Measurements from ENCODE around the gene TPI1. TPM values are rescaled to one million over a fixed set of nuclear protein-coding genes. Genes with fewer than 3 reads are reported as not detected.

Gene TPI1
- total RNA-seq, 4 donors from 2014 or later, result 265 to 558 (median 432) TPM

DNA sequence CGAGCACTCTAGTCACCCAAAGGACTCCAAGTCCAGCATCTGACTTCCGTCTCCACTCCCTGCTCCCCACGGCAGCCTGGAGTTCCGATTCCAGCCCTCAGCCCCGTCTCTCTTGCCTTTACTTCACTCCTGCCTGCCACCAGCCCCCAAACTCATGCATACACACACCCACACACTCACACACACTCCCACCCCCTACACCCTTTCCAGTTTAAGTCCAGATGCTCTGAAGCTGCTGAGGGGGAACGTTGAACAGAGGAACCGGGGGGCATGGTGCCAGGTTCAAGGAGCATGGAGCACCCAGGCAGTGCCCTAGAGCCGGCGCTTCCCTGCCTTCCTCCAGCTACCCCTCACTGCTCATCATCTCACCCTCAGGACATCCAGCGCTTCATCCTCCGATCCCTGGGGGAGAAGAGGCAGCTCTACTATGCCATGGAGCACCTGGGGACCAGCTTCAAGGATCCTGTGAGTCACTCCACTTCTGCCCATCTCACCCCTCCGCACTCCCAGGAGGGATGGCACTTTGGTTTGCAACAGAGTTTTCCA, 35.8 kb upstream of the TPI1 start:
- no peak overlapping the region for H3K4me3 ChIP-seq (ENCODE audit: low read depth, poor library complexity, severe bottlenecking)
- TF ChIP-seq POLR2A (IDR thresholded peaks at IDR 0.05), result no peak
- TF ChIP-seq, protein P1, sequence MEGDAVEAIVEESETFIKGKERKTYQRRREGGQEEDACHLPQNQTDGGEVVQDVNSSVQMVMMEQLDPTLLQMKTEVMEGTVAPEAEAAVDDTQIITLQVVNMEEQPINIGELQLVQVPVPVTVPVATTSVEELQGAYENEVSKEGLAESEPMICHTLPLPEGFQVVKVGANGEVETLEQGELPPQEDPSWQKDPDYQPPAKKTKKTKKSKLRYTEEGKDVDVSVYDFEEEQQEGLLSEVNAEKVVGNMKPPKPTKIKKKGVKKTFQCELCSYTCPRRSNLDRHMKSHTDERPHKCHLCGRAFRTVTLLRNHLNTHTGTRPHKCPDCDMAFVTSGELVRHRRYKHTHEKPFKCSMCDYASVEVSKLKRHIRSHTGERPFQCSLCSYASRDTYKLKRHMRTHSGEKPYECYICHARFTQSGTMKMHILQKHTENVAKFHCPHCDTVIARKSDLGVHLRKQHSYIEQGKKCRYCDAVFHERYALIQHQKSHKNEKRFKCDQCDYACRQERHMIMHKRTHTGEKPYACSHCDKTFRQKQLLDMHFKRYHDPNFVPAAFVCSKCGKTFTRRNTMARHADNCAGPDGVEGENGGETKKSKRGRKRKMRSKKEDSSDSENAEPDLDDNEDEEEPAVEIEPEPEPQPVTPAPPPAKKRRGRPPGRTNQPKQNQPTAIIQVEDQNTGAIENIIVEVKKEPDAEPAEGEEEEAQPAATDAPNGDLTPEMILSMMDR (IDR thresholded peaks at IDR 0.05), result no peak
- 84 to 93% methylated on average over 12 of the region's 12 CpGs for WGBS, 2 donors
- intact Hi-C loops (cut with DNase I; ENCODE audit: low total_unique reads), result no loop called here
- no peak for DNase-seq (ENCODE audit: low spot score in 2 of 2)

DNA sequence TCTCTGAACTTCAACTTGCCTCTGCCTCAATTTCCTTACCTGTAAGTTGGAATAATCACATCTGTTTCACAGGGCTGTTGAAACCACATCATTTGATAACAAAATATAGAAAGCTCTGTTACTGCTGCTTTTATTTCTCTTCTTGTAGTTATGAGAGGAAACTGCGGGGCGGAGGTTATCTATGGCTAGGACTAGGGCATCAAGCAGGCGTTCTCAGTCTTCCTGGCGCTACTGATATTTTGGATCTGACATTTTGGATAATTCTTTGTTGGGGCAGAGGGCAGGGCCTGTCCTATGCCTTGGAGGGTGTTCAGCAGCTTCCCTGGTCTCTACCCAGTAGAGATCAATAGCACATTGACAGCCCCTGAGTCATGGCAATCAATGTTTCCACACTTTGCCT, 35.2 kb upstream of the TPI1 start:
- DNase-seq (ENCODE audit: low spot score in 2 of 2), result no peak
- intact Hi-C loops (cut with DNase I; ENCODE audit: low total_unique reads), result no loop called here
- 89 to 95% methylated on average over 4 of the region's 4 CpGs for WGBS, 2 donors

GRCh38 chr12:6833189-6833890, 34.0 kb upstream of the TPI1 start:
- WGBS, 2 donors, result 82 to 88% methylated on average over 4 to 6 of the region's 6 CpGs

More for the DNA sequence above, 35.2 kb upstream of the TPI1 start:
- no peak overlapping the region for H3K4me3 ChIP-seq (ENCODE audit: low read depth, poor library complexity, severe bottlenecking)
- TF ChIP-seq, protein P1 (IDR thresholded peaks at IDR 0.05), result no peak
- TF ChIP-seq POLR2A (IDR thresholded peaks at IDR 0.05), result no peak

DNA sequence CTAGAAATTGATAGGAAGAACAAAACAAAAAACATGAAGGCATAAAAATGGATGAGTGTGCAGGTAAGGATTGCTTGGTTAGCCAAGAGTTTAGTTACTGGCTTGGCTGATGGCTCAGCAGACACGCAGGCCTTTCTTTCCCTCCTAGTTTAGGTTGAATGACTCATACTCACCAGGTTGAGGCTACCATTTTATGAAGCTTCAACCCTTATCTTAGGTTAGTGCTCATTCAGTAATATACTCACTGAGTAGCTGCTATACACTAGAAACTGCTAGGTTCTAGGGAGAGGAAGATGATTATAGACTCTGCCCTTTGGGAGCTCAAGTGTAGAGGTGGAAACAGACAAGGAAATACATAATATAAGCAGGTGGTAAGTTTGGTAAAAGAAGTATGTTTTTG, 33.1 kb upstream of the TPI1 start:
- no peak for DNase-seq (ENCODE audit: low spot score in 2 of 2)
- WGBS, 2 donors, result 52 to 64% methylated on average over 1 of the region's 1 CpG
- no peak for TF ChIP-seq POLR2A (IDR thresholded peaks at IDR 0.05)
- TF ChIP-seq, protein P1 (IDR thresholded peaks at IDR 0.05), result no peak
- intact Hi-C loops (cut with DNase I; ENCODE audit: low total_unique reads), result no loop called here
- H3K4me3 ChIP-seq (ENCODE audit: low read depth, poor library complexity, severe bottlenecking), result no peak overlapping the region

More at GRCh38 chr12:6833189-6833890, 34.0 kb upstream of the TPI1 start:
- TF ChIP-seq POLR2A (IDR thresholded peaks at IDR 0.05), result no peak
- TF ChIP-seq, protein P1 (IDR thresholded peaks at IDR 0.05), result no peak
- H3K4me3 ChIP-seq (ENCODE audit: low read depth, poor library complexity, severe bottlenecking), result no peak overlapping the region
- DNase-seq (ENCODE audit: low spot score in 2 of 2), result no peak
- intact Hi-C loops (cut with DNase I; ENCODE audit: low total_unique reads), result no loop called here

GRCh38 chr12:6834873-6835272, 32.5 kb upstream of the TPI1 start:
- no peak for DNase-seq (ENCODE audit: low spot score in 2 of 2)
- no peak for TF ChIP-seq POLR2A (IDR thresholded peaks at IDR 0.05)
- TF ChIP-seq, protein P1 (IDR thresholded peaks at IDR 0.05), result no peak
- 76 to 90% methylated on average over 5 of the region's 5 CpGs for WGBS, 2 donors
- H3K4me3 ChIP-seq (ENCODE audit: low read depth, poor library complexity, severe bottlenecking), result no peak overlapping the region
- intact Hi-C loops (cut with DNase I; ENCODE audit: low total_unique reads), result no loop called here

All from lower leg skin (tissue), 4 donors.